Effector memory CD4-positive, alpha-beta T cell (primary cell): ENCODE results near the gene CKLF.

Experiments
- DNase-seq, 3 donors: peaks; one replicate each; pipeline ENCODE4 v3.0.0-alpha.2; 2020
- H3K27ac ChIP-seq: 2 replicates; pipeline ENCODE4 v1.7.0; 2013; ENCODE audit warnings: mild to moderate bottlenecking, low read length, moderate library complexity; ENCODE audit not compliant: insufficient read depth, poor library complexity, severe bottlenecking
- H3K27me3 ChIP-seq: replicated peaks from 2 replicates; pipeline ENCODE4 v1.7.0; 2013; ENCODE audit warnings: mild to moderate bottlenecking, low read length; ENCODE audit not compliant: insufficient read depth, control insufficient read depth, poor library complexity, severe bottlenecking
- H3K36me3 ChIP-seq: 2 replicates; pipeline ENCODE4 v1.7.0; 2013; ENCODE audit warnings: mild to moderate bottlenecking, low read length, moderate library complexity; ENCODE audit not compliant: control insufficient read depth, insufficient read depth
- H3K4me1 ChIP-seq: 2 replicates; pipeline ENCODE4 v1.7.0; 2013; ENCODE audit warnings: low read length, mild to moderate bottlenecking; ENCODE audit not compliant: control insufficient read depth, insufficient read depth, poor library complexity, severe bottlenecking
- H3K4me3 ChIP-seq: 2 replicates; pipeline ENCODE4 v1.7.0; 2013; ENCODE audit warnings: low read length, low read depth, mild to moderate bottlenecking; ENCODE audit not compliant: insufficient read depth, poor library complexity, severe bottlenecking
- H3K9me3 ChIP-seq: 2 replicates; pipeline ENCODE4 v1.7.0; 2013; ENCODE audit warnings: mild to moderate bottlenecking, low read length, moderate library complexity; ENCODE audit not compliant: control insufficient read depth
- total RNA-seq, 3 donors: gene quantifications; one replicate each; lab custom pipeline; 2026; lab: John Stamatoyannopoulos, UW

The CKLF gene
- 1.7 to 2.7 (median 2.1) reads per million in 3 donors for total RNA-seq

- peaks cover 56% of the 10 kb centered on the region for H3K4me1 ChIP-seq
Observed at GRCh38 chr16:66552286-66553177, at the start of gene CKLF. Gene CKLF, plus strand, starts transcription at chr16:66552576. Its CDS starts 140 bp downstream, at chr16:66552716.

GRCh38 chr16:66503030-66503429 lies 49.3 kb upstream of the CKLF start:
- Histone ChIP-seq H3K4me3 (no peak overlapping the region), H3K4me1 (no peaks in the 10 kb centered on the region)

More at GRCh38 chr16:66552286-66553177, at the start of gene CKLF:
- H3K36me3 ChIP-seq = no peaks in the 10 kb centered on the region
- no peaks in the 10 kb centered on the region for H3K27me3 ChIP-seq
- H3K27ac ChIP-seq = peak within 1 kb of the TSS; percentile 86
- peak within 1 kb of the TSS; percentile 84 for H3K4me3 ChIP-seq
- peak; percentile 84 to 86 (median 85) for DNase-seq
- no peaks in the 10 kb centered on the region for H3K9me3 ChIP-seq

DNA sequence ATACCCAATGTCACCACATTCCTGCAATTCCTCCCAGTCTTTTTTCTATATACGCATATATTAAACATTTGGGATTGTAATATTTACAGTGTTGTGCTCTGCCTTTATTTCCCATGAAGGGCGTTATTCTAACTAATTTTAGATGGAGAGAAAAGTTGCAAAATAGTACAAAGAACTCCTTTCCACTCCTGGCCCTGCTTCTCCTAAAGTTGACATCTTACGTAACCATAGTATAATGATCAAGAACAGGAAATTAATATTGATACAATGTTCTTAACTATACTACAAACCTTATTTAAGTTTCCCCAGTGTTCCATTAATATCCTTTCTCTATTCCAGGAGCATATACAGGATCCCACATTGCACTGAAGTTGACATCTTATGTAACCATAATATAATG lies 48.8 kb upstream of the CKLF start:
- Histone ChIP-seq H3K36me3 (no peaks in the 10 kb centered on the region), H3K27me3 (no peaks in the 10 kb centered on the region), H3K27ac (no peak overlapping the region), H3K9me3 (no peaks in the 10 kb centered on the region), H3K4me3 (no peak overlapping the region), H3K4me1 (no peaks in the 10 kb centered on the region)
- DNase-seq = no peak

More at GRCh38 chr16:66503030-66503429, 49.3 kb upstream of the CKLF start:
- Histone ChIP-seq H3K27ac (no peak overlapping the region), H3K27me3 (no peaks in the 10 kb centered on the region), H3K9me3 (no peaks in the 10 kb centered on the region), H3K36me3 (no peaks in the 10 kb centered on the region)
- DNase-seq = no peak

DNA sequence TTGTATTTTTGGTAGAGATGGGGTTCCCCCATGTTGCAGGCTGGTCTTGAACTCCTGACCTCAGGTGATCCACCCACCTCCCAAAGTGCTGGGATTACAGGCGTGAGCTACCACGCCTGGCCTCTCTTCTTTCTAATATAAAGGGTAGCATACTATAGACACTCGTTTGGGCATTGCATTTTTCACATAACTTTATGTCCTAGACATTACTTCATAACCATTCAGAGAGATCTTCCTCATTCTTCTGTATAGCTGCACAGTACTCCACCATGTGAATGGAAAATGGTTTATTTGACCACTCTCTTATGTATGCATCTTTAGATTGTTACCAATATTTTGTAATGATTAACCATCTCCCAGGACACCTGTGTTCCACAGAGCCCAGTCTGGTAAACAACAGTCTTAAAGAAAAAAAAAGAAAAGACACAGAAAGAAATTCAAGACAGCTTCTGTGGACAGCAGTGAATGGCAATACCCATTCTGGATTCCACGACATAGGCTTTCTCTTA lies 44.6 kb upstream of the CKLF start:
- Histone ChIP-seq H3K9me3 (no peaks in the 10 kb centered on the region), H3K27ac (no peak overlapping the region), H3K36me3 (no peaks in the 10 kb centered on the region), H3K4me1 (peaks cover 4% of the 10 kb centered on the region), H3K27me3 (no peaks in the 10 kb centered on the region), H3K4me3 (no peak overlapping the region)
- no peak for DNase-seq

DNA sequence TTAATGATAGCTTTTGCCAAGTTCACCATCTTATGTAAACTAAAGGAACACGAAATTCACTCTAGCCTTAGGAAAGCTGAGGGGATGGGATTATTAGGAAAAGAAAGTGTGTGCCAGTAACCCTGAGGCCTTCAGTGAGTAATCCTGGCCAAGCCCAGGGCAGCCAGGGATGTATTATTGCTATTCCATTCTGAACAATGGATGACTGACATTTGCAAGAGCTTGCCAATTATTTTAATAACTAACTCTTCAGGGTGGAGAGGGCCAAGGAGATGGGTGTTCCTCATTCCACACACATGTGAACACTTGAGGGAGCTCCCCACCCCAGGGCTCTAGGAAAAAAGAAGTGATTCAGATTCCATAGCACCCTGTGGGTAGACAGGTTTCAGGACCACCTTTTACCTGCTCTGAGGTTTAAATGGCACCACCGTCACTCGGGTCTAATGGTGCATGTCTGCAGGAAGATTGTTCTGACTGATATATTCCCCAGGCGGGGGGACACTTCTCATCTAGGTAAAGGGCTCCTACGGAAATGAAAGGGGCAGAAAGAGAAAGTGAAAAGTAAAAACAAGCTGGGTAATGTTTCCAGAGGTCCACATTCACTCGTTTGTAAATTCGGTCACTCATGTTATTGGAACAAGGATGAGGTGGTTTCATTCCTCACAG lies 44.0 kb upstream of the CKLF start:
- no peak overlapping the region for H3K27ac ChIP-seq

DNA sequence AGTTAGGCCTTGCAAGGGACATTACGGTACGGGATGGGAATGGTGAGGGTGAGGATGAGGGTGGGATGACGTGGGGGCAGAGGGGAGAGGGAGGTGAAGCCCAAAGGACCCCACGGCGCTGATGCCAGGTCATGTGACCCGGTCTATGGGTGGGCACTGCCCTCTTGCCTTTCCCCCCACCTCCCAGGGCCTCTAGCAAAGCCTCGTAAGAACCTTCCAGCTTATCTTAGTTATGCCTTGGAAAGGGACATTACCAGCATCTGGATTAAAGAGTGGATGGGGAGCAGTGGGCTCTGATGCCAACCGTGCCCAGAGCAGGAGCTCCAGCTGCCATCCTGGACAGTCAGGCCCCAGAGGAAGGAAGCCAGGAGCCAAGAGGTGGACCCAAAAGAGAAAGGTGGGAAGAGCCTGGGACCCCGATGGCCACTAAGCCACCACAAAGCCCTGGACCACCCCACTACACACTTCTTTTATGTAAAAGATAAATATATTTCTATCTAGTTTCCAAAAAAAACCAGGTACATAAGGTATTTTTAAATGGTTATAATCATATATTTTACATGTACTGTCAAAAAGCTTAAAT lies 43.4 kb upstream of the CKLF start:
- Histone ChIP-seq H3K4me3 (no peak overlapping the region), H3K27ac (no peak overlapping the region), H3K27me3 (no peaks in the 10 kb centered on the region), H3K4me1 (peaks cover 9% of the 10 kb centered on the region), H3K36me3 (no peaks in the 10 kb centered on the region), H3K9me3 (no peaks in the 10 kb centered on the region)
- DNase-seq = no peak

More for the DNA sequence above, 44.0 kb upstream of the CKLF start:
- H3K4me3 ChIP-seq = no peak overlapping the region
- H3K27me3 ChIP-seq = no peaks in the 10 kb centered on the region
- peaks cover 4% of the 10 kb centered on the region for H3K4me1 ChIP-seq
- H3K36me3 ChIP-seq = no peaks in the 10 kb centered on the region
- H3K9me3 ChIP-seq = no peaks in the 10 kb centered on the region
- DNase-seq = no peak

DNA sequence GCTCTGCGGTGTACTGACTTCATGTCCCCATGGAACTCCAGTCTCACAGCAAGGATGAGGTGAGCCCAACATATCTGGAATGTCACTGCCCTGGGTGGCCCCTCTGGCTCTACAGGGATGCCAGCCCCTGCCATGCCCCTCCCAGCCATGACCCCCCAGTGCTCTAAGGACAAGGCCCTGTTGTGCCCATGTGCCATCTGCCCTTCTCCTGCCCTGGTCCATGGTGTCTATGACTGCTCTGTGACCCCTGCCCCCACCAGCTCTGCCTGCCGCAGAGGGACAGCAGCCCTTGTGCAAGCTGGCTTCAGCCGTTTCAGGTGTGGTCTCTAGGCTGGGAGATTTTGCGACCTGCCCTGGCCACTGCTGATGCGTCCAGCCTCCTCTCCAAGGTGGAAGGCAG lies 42.8 kb upstream of the CKLF start:
- Histone ChIP-seq H3K9me3 (no peaks in the 10 kb centered on the region), H3K4me1 (peaks cover 9% of the 10 kb centered on the region), H3K27me3 (no peaks in the 10 kb centered on the region), H3K27ac (no peak overlapping the region), H3K36me3 (no peaks in the 10 kb centered on the region), H3K4me3 (no peak overlapping the region)
- DNase-seq = no peak

- DNase-seq = no peak
- Histone ChIP-seq H3K27ac (no peak overlapping the region), H3K4me3 (no peak overlapping the region), H3K4me1 (peaks cover 12% of the 10 kb centered on the region), H3K36me3 (no peaks in the 10 kb centered on the region), H3K27me3 (no peaks in the 10 kb centered on the region), H3K9me3 (no peaks in the 10 kb centered on the region)
Observed at GRCh38 chr16:66510298-66510697, 42.1 kb upstream of the CKLF start.

GRCh38 chr16:66510711-66511601 lies 41.4 kb upstream of the CKLF start:
- Histone ChIP-seq H3K27ac (no peak overlapping the region), H3K4me3 (no peak overlapping the region), H3K4me1 (peaks cover 18% of the 10 kb centered on the region), H3K9me3 (no peaks in the 10 kb centered on the region), H3K27me3 (no peaks in the 10 kb centered on the region), H3K36me3 (no peaks in the 10 kb centered on the region)
- no peak for DNase-seq
